ACC112 (cell line): Measurements from ENCODE around the gene SLC1A1.

Experiments used
- H2AFZ ChIP-seq: fragments of 200-600 bp; sonication (generic); one replicate; pipeline ENCODE4 v1.6.0; 2017; ENCODE audit warnings: antibody characterized with exemption, low read length; ENCODE audit not compliant: unreplicated experiment
- H3K27ac ChIP-seq: fragments of 200-600 bp; sonication (generic); 2 replicates; pipeline ENCODE4 v1.5.1; 2014; ENCODE audit warnings: low read depth, mild to moderate bottlenecking, antibody characterized with exemption, low read length, moderate library complexity
- H3K27me3 ChIP-seq: fragments of 200-600 bp; sonication (generic); 2 replicates; pipeline ENCODE4 v1.6.1; 2014; ENCODE audit warnings: mild to moderate bottlenecking, antibody characterized with exemption, low read length, moderate library complexity, mixed read lengths; ENCODE audit not compliant: insufficient read depth
- H3K36me3 ChIP-seq: fragments of 200-600 bp; sonication (generic); 2 replicates; pipeline ENCODE4 v1.6.1; 2016; ENCODE audit warnings: mild to moderate bottlenecking, antibody characterized with exemption, low read length, moderate library complexity, mixed read lengths; ENCODE audit not compliant: insufficient read depth
- H3K4me1 ChIP-seq: fragments of 200-600 bp; sonication (generic); one replicate; pipeline ENCODE4 v1.6.1; 2016; ENCODE audit warnings: low read length, mixed read lengths; ENCODE audit not compliant: insufficient read depth, unreplicated experiment, control insufficient read depth
- H3K4me3 ChIP-seq: fragments of 200-600 bp; sonication (generic); 2 replicates; pipeline ENCODE4 v1.5.1; 2014; ENCODE audit warnings: mild to moderate bottlenecking, low read depth, low read length
- H3K79me2 ChIP-seq: fragments of 200-600 bp; sonication (generic); one replicate; pipeline ENCODE4 v1.6.0; 2016; ENCODE audit warnings: low read length; ENCODE audit not compliant: control insufficient read depth, unreplicated experiment, insufficient read depth

Gene SLC1A1

DNA sequence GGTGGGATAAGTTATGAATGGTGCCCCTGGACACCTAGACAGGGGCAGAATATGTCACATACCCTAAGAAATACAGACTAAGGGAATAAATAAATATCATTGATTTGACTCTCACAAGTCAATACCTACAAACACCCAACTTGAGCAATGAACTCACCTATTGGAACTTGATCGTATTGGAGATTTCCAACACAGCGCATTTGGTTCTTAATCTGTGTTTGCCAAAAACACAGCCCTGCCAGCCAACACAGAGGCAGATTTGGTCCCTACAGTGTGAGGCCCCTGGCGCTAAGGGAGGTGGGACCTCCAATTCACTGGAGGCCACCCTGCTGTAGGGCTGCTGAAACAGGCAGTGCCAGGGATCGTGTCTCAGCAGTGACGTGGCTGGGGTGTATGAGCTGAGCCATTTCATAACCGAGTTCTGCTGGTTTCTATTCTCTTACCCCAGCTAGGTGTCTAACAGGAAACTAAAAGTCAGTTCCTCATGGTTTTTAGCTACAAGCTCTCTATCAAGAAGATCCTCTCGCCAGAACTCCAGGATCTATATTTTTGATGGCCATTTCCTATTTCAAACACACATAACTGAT lies 84.5 kb downstream of the SLC1A1 start:
- no peak overlapping the region for H3K27ac ChIP-seq
- H3K36me3 ChIP-seq, result peaks cover 20% of the 10 kb centered on the region
- H3K79me2 ChIP-seq, result no peaks in the 10 kb centered on the region
- H3K4me1 ChIP-seq, result no peaks in the 10 kb centered on the region
- H3K27me3 ChIP-seq, result no peaks in the 10 kb centered on the region
- H3K4me3 ChIP-seq, result no peak overlapping the region
- H2AFZ ChIP-seq, result no peak overlapping the region

- Histone ChIP-seq H3K4me1 (no peaks in the 10 kb centered on the region), H3K36me3 (peaks cover 23% of the 10 kb centered on the region), H3K4me3 (no peak overlapping the region), H3K27ac (no peak overlapping the region), H3K27me3 (no peaks in the 10 kb centered on the region), H3K79me2 (no peaks in the 10 kb centered on the region), H2AFZ (no peak overlapping the region)
Measured at GRCh38 chr9:4575997-4576396, 85.7 kb downstream of the SLC1A1 start.

- Histone ChIP-seq H3K4me1 (no peaks in the 10 kb centered on the region), H3K27ac (no peak overlapping the region), H3K4me3 (no peak overlapping the region), H3K27me3 (no peaks in the 10 kb centered on the region), H3K36me3 (peaks cover 23% of the 10 kb centered on the region), H2AFZ (no peak overlapping the region), H3K79me2 (no peaks in the 10 kb centered on the region)
Measured at GRCh38 chr9:4576448-4576847, 86.2 kb downstream of the SLC1A1 start.

GRCh38 chr9:4579001-4579400 lies 88.7 kb downstream of the SLC1A1 start:
- Histone ChIP-seq H3K4me1 (no peaks in the 10 kb centered on the region), H3K27me3 (no peaks in the 10 kb centered on the region), H3K4me3 (no peak overlapping the region), H2AFZ (no peak overlapping the region), H3K79me2 (no peaks in the 10 kb centered on the region), H3K36me3 (peaks cover 21% of the 10 kb centered on the region), H3K27ac (no peak overlapping the region)

DNA sequence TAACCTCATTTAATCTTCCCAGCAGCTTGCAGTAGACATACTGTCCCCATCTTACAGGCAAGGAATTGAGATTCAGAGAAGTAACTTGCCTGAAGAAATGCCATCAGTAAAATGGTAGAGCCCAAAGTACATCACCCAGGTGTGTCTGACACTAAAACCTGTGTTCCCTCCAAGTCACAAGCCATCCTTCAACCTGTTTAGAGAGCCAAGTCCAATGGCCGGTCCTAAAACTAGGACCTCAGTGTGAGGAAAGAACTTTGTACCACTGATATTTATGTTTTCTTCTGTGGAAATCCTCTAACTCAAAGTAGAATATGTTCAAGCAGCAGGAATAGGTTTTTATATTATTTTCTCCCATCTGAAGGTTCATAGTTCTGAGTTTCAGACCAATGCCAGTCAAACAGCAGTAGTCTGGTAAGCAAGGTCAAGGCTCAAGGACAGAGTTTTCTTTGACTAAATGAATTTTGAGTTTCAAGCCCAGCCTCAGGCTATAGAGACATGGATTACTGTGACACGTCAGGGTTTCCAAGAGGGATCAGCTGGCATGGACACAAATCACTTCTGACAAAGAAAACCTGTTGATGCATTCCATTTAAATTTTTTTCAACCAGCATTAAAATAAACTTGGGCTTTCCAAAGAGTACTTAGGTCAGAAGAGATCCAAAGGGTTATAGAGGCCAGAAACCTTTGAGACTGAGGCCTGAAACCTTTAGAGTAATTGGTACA lies 90.9 kb downstream of the SLC1A1 start:
- Histone ChIP-seq H3K36me3 (peaks cover 23% of the 10 kb centered on the region), H3K4me3 (no peak overlapping the region), H3K27ac (no peak overlapping the region), H2AFZ (no peak overlapping the region), H3K27me3 (no peaks in the 10 kb centered on the region), H3K79me2 (no peaks in the 10 kb centered on the region), H3K4me1 (no peaks in the 10 kb centered on the region)

GRCh38 chr9:4581861-4582565 lies 91.7 kb downstream of the SLC1A1 start:
- Histone ChIP-seq H3K27ac (no peak overlapping the region), H3K4me1 (no peaks in the 10 kb centered on the region), H2AFZ (no peak overlapping the region), H3K4me3 (no peak overlapping the region), H3K27me3 (no peaks in the 10 kb centered on the region), H3K79me2 (no peaks in the 10 kb centered on the region), H3K36me3 (peaks cover 23% of the 10 kb centered on the region)

- H2AFZ ChIP-seq, result no peak overlapping the region
- H3K36me3 ChIP-seq, result peaks cover 19% of the 10 kb centered on the region
- no peaks in the 10 kb centered on the region for H3K4me1 ChIP-seq
- no peaks in the 10 kb centered on the region for H3K79me2 ChIP-seq
- H3K27ac ChIP-seq, result no peak overlapping the region
- H3K27me3 ChIP-seq, result no peaks in the 10 kb centered on the region
- no peak overlapping the region for H3K4me3 ChIP-seq
Measured at GRCh38 chr9:4583001-4583400, 92.7 kb downstream of the SLC1A1 start.

DNA sequence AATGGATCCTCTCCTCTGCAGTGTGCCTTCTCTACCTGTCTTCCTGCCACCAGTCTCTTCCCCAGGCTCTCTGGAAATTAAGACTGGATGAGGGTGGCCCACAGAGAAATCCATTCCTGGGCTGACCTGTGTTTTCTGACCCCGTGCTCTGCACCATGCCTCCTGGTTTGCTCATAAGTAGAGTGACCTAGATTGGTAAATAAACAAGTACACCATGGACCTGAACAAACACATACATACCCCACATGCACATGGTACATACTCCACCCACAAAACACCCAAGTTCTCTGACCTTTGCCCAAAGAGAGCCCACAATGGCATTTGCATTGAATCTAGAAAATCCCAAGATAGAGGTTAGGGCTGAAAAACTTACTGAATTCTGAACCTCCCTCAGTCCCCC lies 94.4 kb downstream of the SLC1A1 start:
- H3K27me3 ChIP-seq, result no peaks in the 10 kb centered on the region
- peaks cover 12% of the 10 kb centered on the region for H3K36me3 ChIP-seq
- H2AFZ ChIP-seq, result no peak overlapping the region
- H3K4me1 ChIP-seq, result no peaks in the 10 kb centered on the region
- no peak overlapping the region for H3K27ac ChIP-seq
- no peak overlapping the region for H3K4me3 ChIP-seq
- H3K79me2 ChIP-seq, result no peaks in the 10 kb centered on the region

DNA sequence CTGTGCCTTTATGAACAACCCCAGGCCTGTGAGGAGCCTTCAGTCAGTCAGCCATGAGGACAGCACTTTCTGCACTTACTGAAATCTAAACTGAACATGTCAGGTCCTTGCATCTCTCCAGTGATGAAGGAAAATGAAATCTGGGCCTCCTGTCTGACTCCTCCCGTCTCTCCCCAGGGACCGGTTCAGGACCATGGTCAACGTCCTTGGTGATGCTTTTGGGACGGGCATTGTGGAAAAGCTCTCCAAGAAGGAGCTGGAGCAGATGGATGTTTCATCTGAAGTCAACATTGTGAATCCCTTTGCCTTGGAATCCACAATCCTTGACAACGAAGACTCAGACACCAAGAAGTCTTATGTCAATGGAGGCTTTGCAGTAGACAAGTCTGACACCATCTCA lies 94.9 kb downstream of the SLC1A1 start:
- Histone ChIP-seq H3K36me3 (peaks cover 12% of the 10 kb centered on the region), H3K4me3 (no peak overlapping the region), H3K27ac (no peak overlapping the region), H3K4me1 (no peaks in the 10 kb centered on the region), H3K27me3 (no peaks in the 10 kb centered on the region), H2AFZ (no peak overlapping the region), H3K79me2 (no peaks in the 10 kb centered on the region)

DNA sequence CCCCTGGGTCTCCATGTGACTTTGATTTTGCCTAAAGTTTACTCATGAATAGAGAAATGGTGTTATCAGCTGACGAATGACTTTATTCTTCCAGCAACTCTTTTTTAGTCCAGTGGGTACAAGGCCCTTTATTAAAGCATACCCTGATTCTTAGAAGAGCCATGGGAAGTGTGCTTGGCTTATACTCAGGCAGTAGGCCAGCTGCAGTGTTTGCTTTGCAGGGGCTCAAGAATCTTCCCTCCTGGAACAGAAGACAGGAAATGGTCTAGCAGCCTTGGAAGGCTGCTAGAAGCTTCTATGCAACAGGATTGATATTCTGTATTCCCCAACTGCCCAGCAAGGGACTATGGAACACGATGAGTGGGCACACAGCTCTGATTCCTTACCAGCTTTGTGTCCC lies 98.5 kb downstream of the SLC1A1 start:
- Histone ChIP-seq H3K27ac (no peak overlapping the region), H3K4me1 (peaks cover 5% of the 10 kb centered on the region), H2AFZ (no peak overlapping the region), H3K4me3 (no peak overlapping the region), H3K27me3 (no peaks in the 10 kb centered on the region), H3K79me2 (no peaks in the 10 kb centered on the region), H3K36me3 (peaks cover 4% of the 10 kb centered on the region; the same call in 1 of the 2 replicates)
